NCI-H460 (cell line): Measurements from ENCODE around the gene ISG15. TPM values are rescaled to one million over a fixed set of nuclear protein-coding genes. Genes with fewer than 3 reads are reported as not detected.
"Not testable (repeated sequence)": the region's sequence is repeated elsewhere in the genome, so short reads cannot be mapped to it uniquely, and the experiment has no call there.

Source experiments
- DNase-seq: peaks from one replicate; pipeline ENCODE4 v3.0.0-alpha.2; 2016; ENCODE audit warnings: low read depth; ENCODE audit errors: extremely low read depth
- total RNA-seq: library from RNA; depleted of rRNA; stranded (reverse); fragments of >200 nt; shearing (Covaris generic); gene quantifications from 2 replicates; pipeline ENCODE4 v1.2.3, GENCODE V29; 2014

ISG15 gene
- total RNA-seq, 1 experiment from 2014 or later, result 5.3 TPM

- DNase-seq, result no peak
These were observed 6.8 kb upstream of the ISG15 start for GRCh38 chr1:1006305-1007159.

GRCh38 chr1:1010131-1010530 lies 3.2 kb upstream of the ISG15 start:
- DNase-seq, result not testable (repeated sequence)

GRCh38 chr1:1011396-1011949 lies 1.8 kb upstream of the ISG15 start:
- no peak for DNase-seq

DNA sequence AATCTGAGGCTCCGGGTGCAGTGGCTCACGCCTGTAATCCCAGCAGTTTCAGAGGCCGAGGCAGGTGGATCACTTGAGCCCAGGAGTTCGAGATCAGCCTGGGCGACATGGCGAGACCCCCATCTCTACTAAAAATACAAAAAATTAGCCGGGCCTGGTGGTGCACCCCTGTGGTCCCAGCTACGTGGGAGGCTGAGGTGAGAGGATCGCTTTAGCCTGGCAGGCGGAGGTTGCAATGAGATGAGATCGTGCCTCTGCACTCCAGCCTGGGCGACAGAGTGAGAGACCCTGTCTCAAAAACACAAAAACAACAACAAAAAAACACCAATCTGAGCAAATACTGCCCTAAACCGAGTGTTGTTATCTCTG lies 577 bp upstream of the ISG15 start:
- DNase-seq, result not testable (repeated sequence)

DNA sequence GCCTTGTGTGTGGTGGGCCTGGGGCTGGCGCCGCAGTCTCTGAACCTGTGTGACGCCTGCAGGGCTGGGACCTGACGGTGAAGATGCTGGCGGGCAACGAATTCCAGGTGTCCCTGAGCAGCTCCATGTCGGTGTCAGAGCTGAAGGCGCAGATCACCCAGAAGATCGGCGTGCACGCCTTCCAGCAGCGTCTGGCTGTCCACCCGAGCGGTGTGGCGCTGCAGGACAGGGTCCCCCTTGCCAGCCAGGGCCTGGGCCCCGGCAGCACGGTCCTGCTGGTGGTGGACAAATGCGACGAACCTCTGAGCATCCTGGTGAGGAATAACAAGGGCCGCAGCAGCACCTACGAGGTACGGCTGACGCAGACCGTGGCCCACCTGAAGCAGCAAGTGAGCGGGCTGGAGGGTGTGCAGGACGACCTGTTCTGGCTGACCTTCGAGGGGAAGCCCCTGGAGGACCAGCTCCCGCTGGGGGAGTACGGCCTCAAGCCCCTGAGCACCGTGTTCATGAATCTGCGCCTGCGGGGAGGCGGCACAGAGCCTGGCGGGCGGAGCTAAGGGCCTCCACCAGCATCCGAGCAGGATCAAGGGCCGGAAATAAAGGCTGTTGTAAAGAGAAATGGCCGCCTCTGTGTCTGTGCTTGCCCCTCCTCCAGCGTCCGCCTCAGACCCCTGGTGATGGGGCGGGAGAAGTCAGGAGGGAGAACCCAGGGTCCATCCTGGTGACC lies 788 bp downstream of the ISG15 start:
- no peak for DNase-seq

- DNase-seq, result no peak
These were observed 1.7 kb downstream of the ISG15 start for GRCh38 chr1:1014799-1015681.

- not testable (repeated sequence) for DNase-seq
These were observed 4.4 kb downstream of the ISG15 start for GRCh38 chr1:1017397-1018320.

- DNase-seq, result not testable (repeated sequence)
These were observed 5.0 kb downstream of the ISG15 start for GRCh38 chr1:1018321-1018685.

- peak; percentile 71 for DNase-seq
These were observed 6.1 kb downstream of the ISG15 start for GRCh38 chr1:1019122-1019999.

GRCh38 chr1:1020000-1020404 lies 6.7 kb downstream of the ISG15 start, which contains the start of gene AGRN:
Gene AGRN, plus strand, starts transcription at chr1:1020120. Its CDS starts 53 bp downstream, at chr1:1020173.
- DNase-seq, result no peak

GRCh38 chr1:1020415-1021009 lies 7.2 kb downstream of the ISG15 start:
- DNase-seq, result no peak

DNA sequence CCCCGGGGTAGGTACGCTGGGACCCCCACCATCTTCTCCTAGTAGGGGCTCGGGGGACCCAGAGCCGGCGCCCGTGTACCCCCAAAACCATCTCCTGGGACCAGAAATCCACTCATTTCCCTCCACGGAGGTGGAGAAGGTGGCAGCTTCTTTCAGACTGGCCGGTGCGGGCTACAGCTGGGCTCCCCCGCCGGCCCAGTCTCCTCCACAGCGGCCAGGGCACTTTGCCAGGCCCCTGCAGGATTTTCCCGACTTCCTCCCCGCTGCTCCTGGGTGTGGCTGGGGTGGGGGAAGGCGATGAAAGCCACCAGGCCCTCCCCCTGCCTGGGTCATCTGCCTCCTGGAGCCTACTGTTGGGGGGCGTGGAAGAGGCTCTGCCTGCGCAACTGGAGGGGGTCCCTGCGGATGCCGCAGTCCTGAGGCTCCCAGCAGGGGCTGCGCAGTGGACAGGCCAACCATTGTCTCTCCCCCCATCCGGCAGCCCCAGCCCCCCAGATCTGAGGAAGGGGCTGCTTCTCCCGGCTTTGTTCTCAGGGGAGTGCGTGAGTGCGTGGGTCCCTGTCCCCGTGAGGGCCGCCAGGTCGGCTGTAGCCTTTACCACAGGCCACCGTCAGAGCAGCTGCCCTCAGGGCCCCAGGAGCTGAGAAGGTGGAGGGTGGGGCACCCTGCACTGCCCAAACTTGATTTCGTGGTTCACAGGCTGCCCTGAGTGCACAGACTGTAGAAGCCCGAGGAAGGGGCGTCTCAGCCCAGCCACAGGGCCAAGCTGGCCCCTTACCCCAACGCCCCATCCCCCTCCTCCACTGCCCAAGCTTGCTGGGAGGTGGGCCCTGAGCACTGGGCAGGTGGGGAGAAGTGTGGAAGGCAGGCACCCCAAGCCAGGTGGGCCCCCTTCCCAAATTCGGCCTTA lies 8.0 kb downstream of the ISG15 start:
- no peak for DNase-seq

GRCh38 chr1:1021920-1022259 lies 8.6 kb downstream of the ISG15 start:
- DNase-seq, result no peak

DNA sequence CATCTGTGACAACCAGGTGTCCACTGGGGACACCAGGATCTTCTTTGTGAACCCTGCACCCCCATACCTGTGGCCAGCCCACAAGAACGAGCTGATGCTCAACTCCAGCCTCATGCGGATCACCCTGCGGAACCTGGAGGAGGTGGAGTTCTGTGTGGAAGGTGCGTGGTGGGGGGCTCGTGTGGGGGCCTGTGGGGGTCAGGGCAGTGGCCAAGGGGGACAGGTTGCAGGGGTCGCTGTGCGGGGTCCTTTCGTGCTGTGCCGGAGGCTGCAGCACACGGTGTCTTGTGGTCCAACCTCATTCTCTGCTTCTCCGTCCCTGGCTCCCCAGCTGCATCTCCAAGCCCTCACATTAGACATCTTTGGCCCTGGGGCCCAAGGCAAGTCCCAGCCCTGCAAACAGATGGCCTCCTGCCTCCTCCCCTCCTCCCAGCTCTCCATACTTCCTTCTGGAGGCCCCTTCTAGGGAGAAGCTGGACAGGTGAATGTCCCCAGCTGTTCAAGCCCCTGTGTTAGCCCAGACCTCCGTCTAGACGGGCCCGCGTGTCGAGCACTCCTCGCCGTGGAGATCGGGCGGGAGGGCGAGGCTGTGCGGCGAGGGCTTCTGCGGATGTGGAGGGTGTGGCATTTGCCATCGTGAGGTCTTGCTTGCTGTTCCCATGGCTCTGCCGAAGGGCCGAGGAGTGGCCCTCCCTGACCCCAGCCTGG lies 9.2 kb downstream of the ISG15 start:
- no peak for DNase-seq

DNA sequence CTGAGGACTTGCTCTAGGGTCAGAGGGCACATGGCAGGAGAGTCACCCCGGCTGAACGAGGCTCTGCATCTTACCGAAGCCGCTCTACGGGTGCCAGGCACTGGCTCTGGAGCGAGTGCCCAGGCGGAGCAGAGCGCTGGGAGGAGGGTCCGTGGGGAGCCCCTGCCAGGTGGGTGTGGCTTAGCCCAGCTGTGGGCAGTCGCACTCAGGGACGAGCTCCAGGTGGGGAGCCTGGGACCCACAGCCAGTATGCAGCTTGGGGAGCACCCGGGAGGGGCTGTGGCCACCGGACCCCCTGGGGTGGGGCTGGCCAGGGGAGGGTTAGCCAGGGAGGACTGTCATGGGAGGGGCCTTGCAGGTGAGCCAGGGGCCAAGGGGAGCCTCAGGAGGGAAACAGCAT lies 10.4 kb downstream of the ISG15 start:
- DNase-seq, result no peak

GRCh38 chr1:1024149-1024770 lies 11.0 kb downstream of the ISG15 start:
- DNase-seq, result no peak
